Tibial nerve (tissue), 4 donors: Measurements from ENCODE around the gene HNRNPC. TPM values are rescaled to one million over a fixed set of nuclear protein-coding genes. Genes with fewer than 3 reads are reported as not detected.
"Not testable (repeated sequence)": the region's sequence is repeated elsewhere in the genome, so short reads cannot be mapped to it uniquely, and the experiment has no call there.

Experiments
- DNase-seq, 2 donors: peaks; one replicate each; pipeline ENCODE4 v3.0.0-alpha.2; 2019; ENCODE audit warnings: low spot score in 2 of 2
- H3K27ac ChIP-seq, 4 donors: fragments of 200-600 bp; sonication (generic) in 3 of 4; one replicate each; pipeline ENCODE4 v1.5.1; 2017 to 2019; ENCODE audit warnings: mild to moderate bottlenecking in 1 of 4
- H3K27me3 ChIP-seq, 2 donors: fragments of 200-600 bp; sonication (generic) in 1 of 2; one replicate each; pipeline versions ENCODE4 v1.5.1 to v1.6.0; 2017 to 2019
- H3K36me3 ChIP-seq, 3 donors: fragments of 200-600 bp; sonication (generic); one replicate each; pipeline ENCODE4 v1.5.1; 2018 to 2019
- H3K4me1 ChIP-seq, 4 donors: fragments of 200-600 bp; sonication (generic) in 3 of 4; one replicate each; pipeline ENCODE4 v1.5.1; 2017 to 2019
- H3K4me3 ChIP-seq, 4 donors: fragments of 200-600 bp; sonication (generic) in 3 of 4; one replicate each; pipeline ENCODE4 v1.5.1; 2017 to 2019; ENCODE audit warnings: mild to moderate bottlenecking in 1 of 4, moderate library complexity in 1 of 4
- H3K9me3 ChIP-seq, 4 donors: fragments of 200-600 bp; sonication (generic) in 3 of 4; one replicate each; pipeline ENCODE4 v1.5.1; 2017 to 2019
- EP300 ChIP-seq, 2 donors: sonication (generic); formaldehyde crosslinking; IDR thresholded peaks; one replicate each; pipeline ENCODE4 v1.6.1; 2017; ENCODE audit warnings: antibody characterized with exemption in 2 of 2, mild to moderate bottlenecking in 1 of 2
- POLR2A ChIP-seq, 2 donors: fragments of 450-650 bp; IDR thresholded peaks; one replicate each; pipeline ENCODE4 v1.6.1; 2017; ENCODE audit warnings: antibody characterized with exemption in 2 of 2, mild to moderate bottlenecking in 2 of 2, moderate library complexity in 2 of 2
- WGBS, 2 donors: methylation state at CpG; one replicate each; pipeline ENCODE4 v1.1.5; 2018; 5-methylcytosine and 5-hydroxymethylcytosine counted together
- total RNA-seq, 4 donors: library from RNA; depleted of rRNA; stranded (reverse); fragments of >200 nt; gene quantifications; one replicate each; pipeline ENCODE4 v1.1.0, GENCODE V29; 2016
- TF ChIP-seq, protein P1 (sequence below), 5 experiments: fragments of 200-600 bp in 3 of 5; fragments of 450-650 bp in 2 of 5; sonication (generic) in 3 of 5; IDR thresholded peaks; one replicate each; pipeline ENCODE4 v1.5.1; 2016 to 2019; ENCODE audit warnings: antibody characterized with exemption in 5 of 5, mild to moderate bottlenecking in 3 of 5, moderate library complexity in 2 of 5

Gene HNRNPC
- total RNA-seq, 4 donors from 2014 or later: 349 to 485 (median 426) TPM

- Histone ChIP-seq H3K36me3 (no peaks in the 10 kb centered on the region), H3K4me1 (no peaks in the 10 kb centered on the region), H3K27me3 (no peaks in the 10 kb centered on the region), H3K9me3 (peaks cover 0 to 13% (median 0%) of the 10 kb centered on the region in 4 donors), H3K4me3 (no peak overlapping the region), H3K27ac (no peak overlapping the region)
- TF ChIP-seq EP300 (IDR thresholded peaks at IDR 0.05) (no peak), POLR2A (IDR thresholded peaks at IDR 0.05) (no peak)
- TF ChIP-seq, protein P1, sequence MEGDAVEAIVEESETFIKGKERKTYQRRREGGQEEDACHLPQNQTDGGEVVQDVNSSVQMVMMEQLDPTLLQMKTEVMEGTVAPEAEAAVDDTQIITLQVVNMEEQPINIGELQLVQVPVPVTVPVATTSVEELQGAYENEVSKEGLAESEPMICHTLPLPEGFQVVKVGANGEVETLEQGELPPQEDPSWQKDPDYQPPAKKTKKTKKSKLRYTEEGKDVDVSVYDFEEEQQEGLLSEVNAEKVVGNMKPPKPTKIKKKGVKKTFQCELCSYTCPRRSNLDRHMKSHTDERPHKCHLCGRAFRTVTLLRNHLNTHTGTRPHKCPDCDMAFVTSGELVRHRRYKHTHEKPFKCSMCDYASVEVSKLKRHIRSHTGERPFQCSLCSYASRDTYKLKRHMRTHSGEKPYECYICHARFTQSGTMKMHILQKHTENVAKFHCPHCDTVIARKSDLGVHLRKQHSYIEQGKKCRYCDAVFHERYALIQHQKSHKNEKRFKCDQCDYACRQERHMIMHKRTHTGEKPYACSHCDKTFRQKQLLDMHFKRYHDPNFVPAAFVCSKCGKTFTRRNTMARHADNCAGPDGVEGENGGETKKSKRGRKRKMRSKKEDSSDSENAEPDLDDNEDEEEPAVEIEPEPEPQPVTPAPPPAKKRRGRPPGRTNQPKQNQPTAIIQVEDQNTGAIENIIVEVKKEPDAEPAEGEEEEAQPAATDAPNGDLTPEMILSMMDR (IDR thresholded peaks at IDR 0.05): no peak
- WGBS, 2 donors: 57 to 66% methylated on average over 2 of the region's 2 CpGs
- no peak for DNase-seq
These were observed 98.1 kb downstream of the HNRNPC start for GRCh38 chr14:21171128-21171527.

- Histone ChIP-seq H3K27ac (no peak overlapping the region), H3K36me3 (no peaks in the 10 kb centered on the region), H3K4me1 (no peaks in the 10 kb centered on the region), H3K4me3 (no peak overlapping the region), H3K9me3 (peaks cover 0 to 13% (median 0%) of the 10 kb centered on the region in 4 donors), H3K27me3 (no peaks in the 10 kb centered on the region)
- WGBS, 2 donors: 53 to 54% methylated on average over 3 to 4 of the region's 4 CpGs
- no peak for DNase-seq
- TF ChIP-seq POLR2A (IDR thresholded peaks at IDR 0.05) (no peak), EP300 (IDR thresholded peaks at IDR 0.05) (no peak)
These were observed 99.7 kb downstream of the HNRNPC start for GRCh38 chr14:21169573-21169972.

GRCh38 chr14:21168055-21168454 lies 101.2 kb downstream of the HNRNPC start:
- Histone ChIP-seq H3K4me1 (no peaks in the 10 kb centered on the region), H3K27ac (no peak overlapping the region), H3K4me3 (no peak overlapping the region), H3K36me3 (no peaks in the 10 kb centered on the region), H3K9me3 (peaks cover 0 to 9% (median 0%) of the 10 kb centered on the region in 4 donors), H3K27me3 (no peaks in the 10 kb centered on the region)
- TF ChIP-seq EP300 (IDR thresholded peaks at IDR 0.05) (no peak), POLR2A (IDR thresholded peaks at IDR 0.05) (no peak)
- TF ChIP-seq, protein P1 (IDR thresholded peaks at IDR 0.05): no peak
- no peak for DNase-seq
- WGBS, 2 donors: 80 to 90% methylated on average over 8 of the region's 8 CpGs

- not testable (repeated sequence) for DNase-seq, H3K27ac ChIP-seq, H3K4me1 ChIP-seq, H3K27me3 ChIP-seq, H3K9me3 ChIP-seq, H3K4me3 ChIP-seq, H3K36me3 ChIP-seq
- WGBS, 2 donors: 27 to 38% methylated on average over 1 of the region's 1 CpG
These were observed 103.6 kb downstream of the HNRNPC start for GRCh38 chr14:21165670-21166069.

- H3K9me3 ChIP-seq, H3K36me3 ChIP-seq, H3K27me3 ChIP-seq, H3K4me1 ChIP-seq, H3K27ac ChIP-seq, H3K4me3 ChIP-seq, DNase-seq: not testable (repeated sequence)
- WGBS, 2 donors: 42 to 46% methylated on average over 7 of the region's 7 CpGs
These were observed 104.1 kb downstream of the HNRNPC start for GRCh38 chr14:21165002-21165605.

GRCh38 chr14:21163871-21164291 lies 105.4 kb downstream of the HNRNPC start:
- Histone ChIP-seq H3K27me3 (no peaks in the 10 kb centered on the region), H3K4me3 (no peak overlapping the region), H3K27ac (no peak overlapping the region), H3K36me3 (no peaks in the 10 kb centered on the region), H3K9me3 (no peaks in the 10 kb centered on the region), H3K4me1 (no peaks in the 10 kb centered on the region)
- TF ChIP-seq EP300 (IDR thresholded peaks at IDR 0.05) (no peak), POLR2A (IDR thresholded peaks at IDR 0.05) (no peak)
- TF ChIP-seq, protein P1 (IDR thresholded peaks at IDR 0.05): no peak
- DNase-seq: no peak
- WGBS, 2 donors: 41 to 42% methylated on average over 4 of the region's 4 CpGs

DNA sequence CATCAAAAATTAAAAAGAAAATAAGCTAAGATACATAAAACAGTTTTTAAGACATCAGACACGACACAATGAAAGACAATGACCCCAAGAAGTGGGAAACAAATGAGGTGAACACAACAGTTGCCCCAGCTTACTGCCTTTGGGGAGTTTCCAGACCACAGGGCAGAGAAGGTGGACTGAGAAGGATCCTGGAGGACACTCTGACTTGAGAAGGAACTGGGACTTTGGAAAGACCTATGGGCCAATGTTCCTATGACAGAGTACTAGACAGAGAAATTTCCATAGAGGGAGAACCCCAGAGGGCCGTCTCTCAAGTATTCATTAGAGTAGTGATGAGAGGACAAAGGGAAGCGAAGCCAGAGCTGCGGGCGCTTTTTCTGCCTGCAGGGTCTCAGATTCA lies 107.2 kb downstream of the HNRNPC start:
- no peaks in the 10 kb centered on the region for H3K9me3 ChIP-seq
- 72 to 74% methylated on average over 5 of the region's 5 CpGs for WGBS, 2 donors
- TF ChIP-seq EP300 (IDR thresholded peaks at IDR 0.05): no peak
- TF ChIP-seq, protein P1 (IDR thresholded peaks at IDR 0.05): no peak
- no peak for TF ChIP-seq POLR2A (IDR thresholded peaks at IDR 0.05)
- H3K4me1 ChIP-seq: no peaks in the 10 kb centered on the region
- no peak for DNase-seq
- H3K27me3 ChIP-seq: no peaks in the 10 kb centered on the region
- no peak overlapping the region for H3K27ac ChIP-seq
- no peak overlapping the region for H3K4me3 ChIP-seq
- H3K36me3 ChIP-seq: no peaks in the 10 kb centered on the region
